Measurements from ENCODE around the gene SEH1L.

The SEH1L gene

GRCh38 chr18:12948050-12948804 lies 416 bp downstream of the SEH1L start:
- peak overlapping the region; percentile 66 for H3K9ac ChIP-seq (ENCODE audit: low read length)
- H4K20me1 ChIP-seq (ENCODE audit: insufficient read depth, low read length): no peaks in the 10 kb centered on the region
- peak overlapping the region; percentile 68 for H3K4me2 ChIP-seq (ENCODE audit: low read length)
- H3K27me3 ChIP-seq (ENCODE audit: insufficient read depth, low read length): no peaks in the 10 kb centered on the region
- peaks cover 40% of the 10 kb centered on the region for H3K36me3 ChIP-seq (ENCODE audit: insufficient read depth, low read length)
- peaks cover 30% of the 10 kb centered on the region for H3K79me2 ChIP-seq (ENCODE audit: insufficient read depth, low read length)
- TF ChIP-seq, protein P1, sequence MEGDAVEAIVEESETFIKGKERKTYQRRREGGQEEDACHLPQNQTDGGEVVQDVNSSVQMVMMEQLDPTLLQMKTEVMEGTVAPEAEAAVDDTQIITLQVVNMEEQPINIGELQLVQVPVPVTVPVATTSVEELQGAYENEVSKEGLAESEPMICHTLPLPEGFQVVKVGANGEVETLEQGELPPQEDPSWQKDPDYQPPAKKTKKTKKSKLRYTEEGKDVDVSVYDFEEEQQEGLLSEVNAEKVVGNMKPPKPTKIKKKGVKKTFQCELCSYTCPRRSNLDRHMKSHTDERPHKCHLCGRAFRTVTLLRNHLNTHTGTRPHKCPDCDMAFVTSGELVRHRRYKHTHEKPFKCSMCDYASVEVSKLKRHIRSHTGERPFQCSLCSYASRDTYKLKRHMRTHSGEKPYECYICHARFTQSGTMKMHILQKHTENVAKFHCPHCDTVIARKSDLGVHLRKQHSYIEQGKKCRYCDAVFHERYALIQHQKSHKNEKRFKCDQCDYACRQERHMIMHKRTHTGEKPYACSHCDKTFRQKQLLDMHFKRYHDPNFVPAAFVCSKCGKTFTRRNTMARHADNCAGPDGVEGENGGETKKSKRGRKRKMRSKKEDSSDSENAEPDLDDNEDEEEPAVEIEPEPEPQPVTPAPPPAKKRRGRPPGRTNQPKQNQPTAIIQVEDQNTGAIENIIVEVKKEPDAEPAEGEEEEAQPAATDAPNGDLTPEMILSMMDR (IDR thresholded peaks at IDR 0.05; ENCODE audit: low read length): no peak
- no peak for TF ChIP-seq EZH2 (IDR thresholded peaks at IDR 0.05; ENCODE audit: borderline replicate concordance, low read length)
- H3K9me2 ChIP-seq (ENCODE audit: low read depth, low read length): no peaks in the 10 kb centered on the region
- H3K4me1 ChIP-seq (ENCODE audit: insufficient read depth, low read length, severe bottlenecking): peaks cover 31% of the 10 kb centered on the region
- H2AFZ ChIP-seq (ENCODE audit: low read length): no peak overlapping the region
- H3K4me3 ChIP-seq (ENCODE audit: low read depth, low read length, poor library complexity, severe bottlenecking): peak overlapping the region; percentile 63
- H3K27ac ChIP-seq (ENCODE audit: low read depth, low read length, poor library complexity, severe bottlenecking): peak overlapping the region; percentile 82
- no peaks in the 10 kb centered on the region for H3K9me3 ChIP-seq (ENCODE audit: low read length)
- no peaks in the 10 kb centered on the region for H3F3A ChIP-seq (ENCODE audit: insufficient read depth, low read length)

- no peak overlapping the region for H2AFZ ChIP-seq (ENCODE audit: low read length)
- H3K4me1 ChIP-seq (ENCODE audit: insufficient read depth, low read length, severe bottlenecking): no peaks in the 10 kb centered on the region
- H3K9ac ChIP-seq (ENCODE audit: low read length): no peak overlapping the region
- H3K4me2 ChIP-seq (ENCODE audit: low read length): no peak overlapping the region
- H3F3A ChIP-seq (ENCODE audit: insufficient read depth, low read length): no peaks in the 10 kb centered on the region
- no peaks in the 10 kb centered on the region for H3K9me2 ChIP-seq (ENCODE audit: low read depth, low read length)
- no peak overlapping the region for H3K4me3 ChIP-seq (ENCODE audit: low read depth, low read length, poor library complexity, severe bottlenecking)
- no peak overlapping the region for H3K27ac ChIP-seq (ENCODE audit: low read depth, low read length, poor library complexity, severe bottlenecking)
- no peaks in the 10 kb centered on the region for H3K9me3 ChIP-seq (ENCODE audit: low read length)
- peaks cover 20% of the 10 kb centered on the region; the same call in 1 of the 2 replicates for H3K79me2 ChIP-seq (ENCODE audit: insufficient read depth, low read length)
- no peaks in the 10 kb centered on the region for H3K27me3 ChIP-seq (ENCODE audit: insufficient read depth, low read length)
- peaks cover 84% of the 10 kb centered on the region for H3K36me3 ChIP-seq (ENCODE audit: insufficient read depth, low read length)
- H4K20me1 ChIP-seq (ENCODE audit: insufficient read depth, low read length): no peaks in the 10 kb centered on the region
- no peak for TF ChIP-seq EZH2 (IDR thresholded peaks at IDR 0.05; ENCODE audit: borderline replicate concordance, low read length)
- TF ChIP-seq, protein P1 (IDR thresholded peaks at IDR 0.05; ENCODE audit: low read length): no peak
These were observed 10.7 kb downstream of the SEH1L start for GRCh38 chr18:12958478-12958877.

- H3K27ac ChIP-seq (ENCODE audit: low read depth, low read length, poor library complexity, severe bottlenecking): no peak overlapping the region
- TF ChIP-seq EZH2 (IDR thresholded peaks at IDR 0.05; ENCODE audit: borderline replicate concordance, low read length): no peak
- TF ChIP-seq, protein P1 (IDR thresholded peaks at IDR 0.05; ENCODE audit: low read length): no peak
These were observed 12.6 kb downstream of the SEH1L start for GRCh38 chr18:12960395-12960794.

More at GRCh38 chr18:12960395-12960794, 12.6 kb downstream of the SEH1L start:
- H3F3A ChIP-seq (ENCODE audit: insufficient read depth, low read length): no peaks in the 10 kb centered on the region
- no peaks in the 10 kb centered on the region for H4K20me1 ChIP-seq (ENCODE audit: insufficient read depth, low read length)
- H3K9ac ChIP-seq (ENCODE audit: low read length): no peak overlapping the region
- H3K4me2 ChIP-seq (ENCODE audit: low read length): no peak overlapping the region
- no peaks in the 10 kb centered on the region for H3K27me3 ChIP-seq (ENCODE audit: insufficient read depth, low read length)
- H3K4me1 ChIP-seq (ENCODE audit: insufficient read depth, low read length, severe bottlenecking): no peaks in the 10 kb centered on the region
- no peak overlapping the region for H3K4me3 ChIP-seq (ENCODE audit: low read depth, low read length, poor library complexity, severe bottlenecking)
- no peaks in the 10 kb centered on the region for H3K9me2 ChIP-seq (ENCODE audit: low read depth, low read length)
- peaks cover 21% of the 10 kb centered on the region; the same call in 1 of the 2 replicates for H3K79me2 ChIP-seq (ENCODE audit: insufficient read depth, low read length)
- H2AFZ ChIP-seq (ENCODE audit: low read length): no peak overlapping the region
- no peaks in the 10 kb centered on the region for H3K9me3 ChIP-seq (ENCODE audit: low read length)
- peaks cover 86% of the 10 kb centered on the region for H3K36me3 ChIP-seq (ENCODE audit: insufficient read depth, low read length)
